Stimulated activated CD4-positive, alpha-beta T cell treated with anti-CD3 and anti-CD28 coated beads, Interleukin-1b, Interleukin-23, amount 100 ng/mL, for 4 hours (primary cell): ENCODE measurements around the gene QSOX1.

ENCODE experiments used
- DNase-seq, 2 donors: peaks; one replicate each; pipeline ENCODE4 v3.0.0-alpha.2; 2020; ENCODE audit warnings: low read depth in 2 of 2

The QSOX1 gene

GRCh38 chr1:180250883-180251509 is 96.3 kb downstream of the QSOX1 start:
- DNase-seq: no peak

GRCh38 chr1:180251526-180252305 is 97.0 kb downstream of the QSOX1 start:
- no peak for DNase-seq

GRCh38 chr1:180252638-180253536 is 98.2 kb downstream of the QSOX1 start:
- DNase-seq: peak; percentile 47 to 60
